Left lung (tissue), 10 donors: ENCODE measurements around the gene CCDC167. TPM values are rescaled to one million over a fixed set of nuclear protein-coding genes. Genes with fewer than 3 reads are reported as not detected.
A peak's percentile ranks its signal among the peaks of the same experiment; 100 is the strongest.

Experiments
- ATAC-seq: fragments of 200-7000 bp; cut with Tn5 transposase; one replicate; pipeline ENCODE4 v1.9.1; 2020; ENCODE audit warnings: moderate library complexity
- DNase-seq, 4 donors: peaks; one replicate each; pipeline ENCODE4 v3.0.0-alpha.2; 2013 to 2020
- H3K27ac ChIP-seq, 2 donors: fragments of 200-600 bp; sonication (generic) in 1 of 2; one replicate each; pipeline versions ENCODE4 v1.5.0 to v1.8.0; 2020 to 2021
- H3K27me3 ChIP-seq, 2 donors: fragments of 200-600 bp; sonication (generic) in 1 of 2; one replicate each; pipeline versions ENCODE4 v1.5.0 to v1.8.0; 2020 to 2021
- H3K36me3 ChIP-seq, 2 donors: fragments of 200-600 bp; sonication (generic) in 1 of 2; one replicate each; pipeline versions ENCODE4 v1.5.0 to v1.8.0; 2020 to 2021
- H3K4me1 ChIP-seq, 2 donors: fragments of 200-600 bp; one replicate each; pipeline ENCODE4 v1.8.0; 2021
- H3K4me3 ChIP-seq, 2 donors: fragments of 200-600 bp; sonication (generic) in 1 of 2; one replicate each; pipeline versions ENCODE4 v1.5.0 to v1.8.0; 2020 to 2021; ENCODE audit warnings: mild to moderate bottlenecking in 1 of 2
- H3K9me3 ChIP-seq, 2 donors: fragments of 200-600 bp; sonication (generic) in 1 of 2; one replicate each; pipeline versions ENCODE4 v1.5.0 to v1.8.0; 2020 to 2021
- intact Hi-C, 2 donors: fragments of 100-400 bp; cut with DNase I; formaldehyde crosslinking; loops; one replicate each; pipeline versions ENCODE4 v1.11.2 to v1.14.2; 2022
- polyA plus RNA-seq, 6 donors: library from polyadenylated mRNA; unstranded; fragments of 120-200 nt; gene quantifications; one replicate each; pipeline ENCODE4 v1.2.1, GENCODE V29; 2013; ENCODE audit not compliant: insufficient read length in 6 of 6
- total RNA-seq, 2 donors: library from RNA; stranded (reverse); fragmentation: NEBNext Ultra II Directional; extraction: Animal tissue kit (Norgen Biotek cat#: 25700); gene quantifications; one replicate each; pipeline ENCODE4 v1.2.1, GENCODE V29; 2021
- TF ChIP-seq, protein P1 (sequence below), 2 donors: fragments of 200-600 bp; sonication (generic) in 1 of 2; IDR thresholded peaks; one replicate each; pipeline versions ENCODE4 v1.5.0 to v1.8.0; 2021; ENCODE audit warnings: antibody characterized with exemption in 2 of 2
- donor health status: DM: no; HTN: yes; CAD: no.
- donor health status: DM: no; HTN: no; CAD: no.

CCDC167 gene
- total and polyA plus RNA-seq, 8 donors, result 18.2 to 25.2 (median 23.7) TPM

- H3K9me3 ChIP-seq, result no peaks in the 10 kb centered on the region
- no peaks in the 10 kb centered on the region for H3K27me3 ChIP-seq
- TF ChIP-seq, protein P1, sequence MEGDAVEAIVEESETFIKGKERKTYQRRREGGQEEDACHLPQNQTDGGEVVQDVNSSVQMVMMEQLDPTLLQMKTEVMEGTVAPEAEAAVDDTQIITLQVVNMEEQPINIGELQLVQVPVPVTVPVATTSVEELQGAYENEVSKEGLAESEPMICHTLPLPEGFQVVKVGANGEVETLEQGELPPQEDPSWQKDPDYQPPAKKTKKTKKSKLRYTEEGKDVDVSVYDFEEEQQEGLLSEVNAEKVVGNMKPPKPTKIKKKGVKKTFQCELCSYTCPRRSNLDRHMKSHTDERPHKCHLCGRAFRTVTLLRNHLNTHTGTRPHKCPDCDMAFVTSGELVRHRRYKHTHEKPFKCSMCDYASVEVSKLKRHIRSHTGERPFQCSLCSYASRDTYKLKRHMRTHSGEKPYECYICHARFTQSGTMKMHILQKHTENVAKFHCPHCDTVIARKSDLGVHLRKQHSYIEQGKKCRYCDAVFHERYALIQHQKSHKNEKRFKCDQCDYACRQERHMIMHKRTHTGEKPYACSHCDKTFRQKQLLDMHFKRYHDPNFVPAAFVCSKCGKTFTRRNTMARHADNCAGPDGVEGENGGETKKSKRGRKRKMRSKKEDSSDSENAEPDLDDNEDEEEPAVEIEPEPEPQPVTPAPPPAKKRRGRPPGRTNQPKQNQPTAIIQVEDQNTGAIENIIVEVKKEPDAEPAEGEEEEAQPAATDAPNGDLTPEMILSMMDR (IDR thresholded peaks at IDR 0.05), result no peak
- H3K4me3 ChIP-seq, result no peak overlapping the region
- peaks cover 0 to 76% of the 10 kb centered on the region in 2 donors for H3K36me3 ChIP-seq
- ATAC-seq (no peak), DNase-seq (no peak)
- peak overlapping the region in 1 of 2 donors; percentile 67 for H3K27ac ChIP-seq
- peaks cover 4 to 16% of the 10 kb centered on the region in 2 donors for H3K4me1 ChIP-seq
- intact Hi-C loops, result no loop called here
Observed at GRCh38 chr6:37441651-37442050, 58.0 kb downstream of the CCDC167 start.

DNA sequence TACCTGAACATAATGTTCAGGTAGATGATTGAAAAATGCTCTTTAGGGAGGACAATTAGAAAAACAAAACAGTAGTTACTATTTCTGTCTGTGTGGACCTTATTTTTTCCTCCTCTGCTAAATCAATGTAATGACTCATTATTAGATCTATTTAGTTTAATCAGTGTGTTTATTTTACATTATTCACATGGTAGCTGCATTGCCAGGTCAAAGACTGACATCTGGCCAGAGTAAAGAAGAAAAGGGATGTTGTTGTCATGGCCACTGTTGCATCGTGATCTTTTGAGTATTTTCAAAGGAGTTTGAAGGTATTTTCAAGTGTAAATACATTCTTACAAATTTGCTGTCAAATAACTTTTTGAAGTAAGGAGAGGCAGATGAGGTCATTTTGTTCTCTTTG is 60.8 kb downstream of the CCDC167 start:
- Histone ChIP-seq H3K36me3 (peaks cover 0 to 61% of the 10 kb centered on the region in 2 donors), H3K27ac (no peak overlapping the region), H3K9me3 (no peaks in the 10 kb centered on the region), H3K4me1 (peaks cover 9 to 31% of the 10 kb centered on the region in 2 donors), H3K4me3 (no peak overlapping the region), H3K27me3 (no peaks in the 10 kb centered on the region)
- ATAC-seq (no peak), DNase-seq (no peak)
- intact Hi-C loops, result no loop called here
- TF ChIP-seq, protein P1 (IDR thresholded peaks at IDR 0.05), result no peak

DNA sequence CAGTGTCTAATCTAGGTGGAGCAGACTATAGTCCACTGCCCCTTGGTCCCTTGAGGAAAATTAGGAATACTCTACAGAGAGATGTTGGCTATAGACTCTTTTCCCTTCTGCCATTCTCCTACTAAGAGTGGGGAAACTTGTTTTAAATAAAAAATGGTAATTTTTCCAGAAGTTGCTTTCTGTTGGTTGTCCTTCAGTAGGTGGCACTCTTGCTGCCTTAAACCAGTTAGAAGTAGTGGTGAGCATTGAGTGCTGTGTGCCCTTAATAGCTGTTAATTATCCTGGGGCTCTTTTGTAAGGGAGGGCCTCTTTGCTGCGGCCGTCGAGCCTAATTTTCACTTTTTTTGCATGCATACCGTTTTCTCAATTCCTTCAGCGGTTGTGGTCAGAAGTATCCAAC is 63.9 kb downstream of the CCDC167 start:
- Histone ChIP-seq H3K36me3 (peaks cover 0 to 48% of the 10 kb centered on the region in 2 donors), H3K4me1 (peaks cover 7 to 27% of the 10 kb centered on the region in 2 donors), H3K9me3 (no peaks in the 10 kb centered on the region), H3K27me3 (no peaks in the 10 kb centered on the region), H3K4me3 (no peak overlapping the region), H3K27ac (no peak overlapping the region)
- DNase-seq, result no peak
- no peak for ATAC-seq
- intact Hi-C loops, result no loop called here
- TF ChIP-seq, protein P1 (IDR thresholded peaks at IDR 0.05), result no peak

- ATAC-seq, result no peak
- Histone ChIP-seq H3K4me1 (peaks cover 7 to 27% of the 10 kb centered on the region in 2 donors), H3K9me3 (no peaks in the 10 kb centered on the region), H3K4me3 (no peak overlapping the region), H3K27me3 (no peaks in the 10 kb centered on the region), H3K27ac (no peak overlapping the region), H3K36me3 (peaks cover 0 to 47% of the 10 kb centered on the region in 2 donors)
- TF ChIP-seq, protein P1 (IDR thresholded peaks at IDR 0.05), result no peak
- intact Hi-C loops, result no loop called here
- no peak for DNase-seq
Observed at GRCh38 chr6:37435373-37435772, 64.3 kb downstream of the CCDC167 start.

- DNase-seq (peak in 3 of 4 donors; percentile 11 to 34 (median 23)), ATAC-seq (peak; percentile 45)
- Histone ChIP-seq H3K4me3 (peak overlapping the region; percentile 94 to 99), H3K4me1 (peaks cover 7 to 27% of the 10 kb centered on the region in 2 donors), H3K27ac (peak overlapping the region; percentile 87 to 95), H3K27me3 (no peaks in the 10 kb centered on the region), H3K9me3 (no peaks in the 10 kb centered on the region), H3K36me3 (peaks cover 0 to 33% of the 10 kb centered on the region in 2 donors)
- intact Hi-C loops, result no loop called here
- TF ChIP-seq, protein P1 (IDR thresholded peaks at IDR 0.05), result no peak
Observed at GRCh38 chr6:37433657-37434271, 65.9 kb downstream of the CCDC167 start.

Other genes starting within 250 kb of the CCDC167 start
- 10 to 100 TPM; 10.7 to 12.4 TPM for gene TBC1D22B, start 242.1 kb downstream of the CCDC167 start, total RNA-seq
- 10 to 100 TPM; 12.6 to 14.6 (median 13.7) TPM for gene TBC1D22B, start 242.1 kb downstream of the CCDC167 start, polyA plus RNA-seq
- gene TMEM217, start 241.7 kb downstream of the CCDC167 start, total RNA-seq, result 1 to 10 TPM; 2.1 to 5.3 TPM
- gene TMEM217, start 241.7 kb downstream of the CCDC167 start, polyA plus RNA-seq, result 1 to 10 TPM; 2.1 to 2.9 (median 2.5) TPM
- gene RNF8, start 145.9 kb downstream of the CCDC167 start, total RNA-seq, result 10 to 100 TPM; 11.8 to 15.7 TPM
- gene RNF8, start 145.9 kb downstream of the CCDC167 start, polyA plus RNA-seq, result 10 to 100 TPM; 34.0 to 46.1 (median 38.9) TPM
- gene CMTR1, start 66.7 kb downstream of the CCDC167 start, total RNA-seq, result 10 to 100 TPM; 36.1 to 36.7 TPM
- gene CMTR1, start 66.7 kb downstream of the CCDC167 start, polyA plus RNA-seq, result 10 to 100 TPM; 50.4 to 54.4 (median 51.5) TPM
- 10 to 100 TPM in 1 of 2 donors, 1 to 10 TPM in 1; 1.4 to 11.5 TPM for gene MDGA1, start 198.0 kb upstream of the CCDC167 start, total RNA-seq
- gene MDGA1, start 198.0 kb upstream of the CCDC167 start, polyA plus RNA-seq, result 10 to 100 TPM in 1 of 6 donors, 1 to 10 TPM in 5; 4.3 to 10.8 (median 5.4) TPM